Limb (tissue), 2 donors: Measurements from ENCODE around the gene CPLX1.
"Not testable (repeated sequence)": the region's sequence is repeated elsewhere in the genome, so short reads cannot be mapped to it uniquely, and the experiment has no call there.

Source experiments
- DNase-seq, 2 donors: peaks; one replicate each; pipeline ENCODE4 v3.0.0-alpha.2; 2016; ENCODE audit errors: extremely low spot score in 2 of 2

Gene CPLX1

GRCh38 chr4:793093-793861 lies 32.7 kb downstream of the CPLX1 start:
- DNase-seq, result no peak

- DNase-seq, result no peak
Observed at GRCh38 chr4:792626-793092, 33.3 kb downstream of the CPLX1 start.

DNA sequence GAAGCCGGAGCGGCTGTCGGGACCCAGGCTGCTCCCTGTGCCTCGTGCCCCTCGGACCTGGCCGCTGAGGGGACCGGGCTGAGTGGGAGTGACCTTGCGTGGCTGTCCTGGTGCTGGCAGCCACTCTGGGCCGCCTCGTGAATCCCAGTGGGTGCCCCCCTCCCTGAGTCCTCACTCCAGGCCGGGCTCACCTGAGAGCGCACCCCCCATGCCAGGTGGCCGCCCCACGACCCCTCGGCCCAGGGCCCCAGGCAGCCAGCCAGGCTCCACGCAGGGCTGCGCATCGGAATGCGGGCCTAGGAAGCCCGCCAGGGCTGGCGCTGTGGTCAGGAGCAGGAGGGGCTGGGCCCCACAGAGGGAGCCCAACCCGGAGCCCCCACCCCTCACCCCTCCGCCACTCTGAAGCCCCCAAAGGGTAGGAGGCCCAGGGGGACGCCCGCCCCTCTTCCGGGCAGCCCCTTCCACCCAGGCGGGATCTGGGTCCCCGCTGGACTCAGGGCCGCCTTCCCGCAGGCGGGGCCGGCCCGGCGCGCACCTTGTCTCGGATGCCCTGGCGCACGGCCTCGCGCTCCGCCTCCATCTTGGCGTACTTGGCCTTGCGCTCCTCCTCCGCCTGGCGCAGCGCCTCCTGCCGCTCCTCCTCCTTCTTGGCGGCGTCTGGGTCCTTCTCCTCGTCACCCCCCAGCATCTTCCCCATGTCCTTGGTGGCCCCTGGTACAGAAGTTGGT lies 33.9 kb downstream of the CPLX1 start:
- peak; percentile 48 to 77 for DNase-seq

DNA sequence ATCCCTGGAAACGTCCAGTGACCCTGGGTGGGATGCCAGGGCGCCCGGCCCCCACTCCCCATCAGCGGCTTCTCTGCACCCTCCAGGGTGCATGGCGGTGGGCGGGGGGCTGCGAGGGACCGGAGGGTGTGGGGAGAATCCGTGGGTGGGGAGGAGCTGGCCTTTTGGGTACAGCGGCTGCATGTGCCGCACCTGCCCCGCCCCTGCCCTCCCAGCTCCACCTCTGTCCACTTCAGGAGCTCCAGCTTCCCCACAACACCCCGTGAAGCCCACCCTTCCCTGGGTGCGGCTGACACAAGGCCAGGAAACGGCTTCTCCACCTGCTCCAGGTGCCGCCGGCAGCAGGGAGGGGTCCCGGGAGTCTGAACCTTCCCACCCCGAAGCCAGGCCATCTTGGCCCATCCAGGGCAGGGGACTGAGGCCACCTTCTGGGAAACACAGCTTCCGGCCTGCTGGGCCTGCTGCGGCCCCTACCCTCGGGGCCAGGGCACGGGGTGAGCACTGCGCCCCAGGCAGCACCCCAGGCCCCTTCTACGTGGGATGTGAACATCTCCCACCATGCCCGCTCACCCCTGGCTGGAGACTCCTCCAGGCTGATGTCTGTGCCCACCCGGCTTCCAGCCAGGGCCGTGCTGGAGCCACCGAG lies 34.6 kb downstream of the CPLX1 start:
- DNase-seq, result no peak

DNA sequence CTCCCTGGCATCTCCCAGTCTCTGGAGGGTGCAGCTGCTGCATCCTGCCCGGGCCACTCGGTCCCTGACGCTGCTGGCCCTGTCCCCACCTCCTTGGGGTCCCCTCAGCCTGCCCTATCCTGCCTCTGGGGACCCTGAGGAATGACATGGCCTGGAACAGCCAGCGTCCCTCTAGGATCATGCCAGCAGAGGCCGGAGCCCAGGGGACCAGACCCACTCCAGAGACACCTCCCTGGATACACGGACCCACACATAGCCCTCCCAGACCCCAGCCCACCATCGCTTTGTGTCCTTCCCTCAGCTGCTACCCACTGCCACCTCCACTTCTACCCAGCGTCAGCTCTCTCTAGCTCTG lies 35.5 kb downstream of the CPLX1 start:
- no peak for DNase-seq

GRCh38 chr4:789571-790465 lies 36.1 kb downstream of the CPLX1 start:
- no peak for DNase-seq

GRCh38 chr4:788636-789297 lies 37.2 kb downstream of the CPLX1 start:
- no peak for DNase-seq

GRCh38 chr4:788006-788635 lies 37.8 kb downstream of the CPLX1 start:
- no peak for DNase-seq

- DNase-seq, result no peak
Observed at GRCh38 chr4:787561-787981, 38.4 kb downstream of the CPLX1 start.

DNA sequence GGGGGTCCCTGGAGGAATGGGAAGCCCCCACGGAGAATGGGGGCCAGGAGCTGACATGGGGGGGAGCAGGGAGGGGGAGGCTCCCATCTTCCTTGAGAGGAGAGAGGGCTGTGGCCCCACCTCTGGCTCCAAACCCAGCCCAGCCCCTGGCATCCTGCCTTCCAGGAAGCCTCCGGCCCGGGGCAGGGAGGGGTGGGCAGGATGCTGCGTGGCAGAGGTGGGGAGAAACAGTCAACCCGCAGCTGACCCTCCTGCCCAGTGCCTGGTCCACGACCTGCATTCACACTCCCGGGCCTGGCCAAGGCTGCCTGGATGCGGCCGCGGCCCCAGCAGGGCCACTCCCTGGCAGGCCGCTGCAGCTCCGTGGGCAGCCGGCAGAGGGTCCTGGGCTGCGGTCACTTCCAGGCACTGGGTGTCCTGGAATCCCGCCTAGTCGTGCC lies 39.0 kb downstream of the CPLX1 start:
- no peak for DNase-seq

GRCh38 chr4:786074-786741 lies 39.7 kb downstream of the CPLX1 start:
- no peak for DNase-seq

- no peak for DNase-seq
Observed at GRCh38 chr4:785332-786073, 40.4 kb downstream of the CPLX1 start.

- DNase-seq, result peak in 1 of 2 donors; percentile 32
Observed at GRCh38 chr4:784401-785331, 41.3 kb downstream of the CPLX1 start.

- DNase-seq, result peak; percentile 99 to 100
Observed at GRCh38 chr4:781493-782216, 44.3 kb downstream of the CPLX1 start.

- peak in 1 of 2 donors; percentile 61 for DNase-seq
Observed at GRCh38 chr4:780716-781492, 45.0 kb downstream of the CPLX1 start.

DNA sequence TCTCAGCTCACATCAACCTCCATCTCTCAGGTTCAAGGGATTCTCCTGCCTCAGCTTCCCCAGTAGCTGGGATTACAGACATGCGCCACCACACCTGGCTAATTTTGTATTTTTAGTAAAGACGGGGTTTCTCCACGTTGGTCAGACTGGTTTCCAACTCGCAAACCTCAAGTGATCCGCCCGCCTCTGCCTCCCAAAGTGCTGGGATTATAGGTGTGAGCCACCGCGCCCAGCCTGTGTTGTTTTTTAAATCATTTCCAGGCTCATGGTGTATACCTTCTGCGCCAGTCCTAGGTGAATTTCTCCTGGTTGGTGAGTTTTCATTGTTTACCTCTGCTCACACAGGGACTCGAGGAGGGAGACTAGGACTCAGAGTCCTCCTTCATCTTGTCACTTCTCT lies 45.7 kb downstream of the CPLX1 start:
- not testable (repeated sequence) for DNase-seq
